ENCODE results near the gene SYNE2. TPM values are rescaled to one million over a fixed set of nuclear protein-coding genes. Genes with fewer than 3 reads are reported as not detected.

The SYNE2 gene
- total and polyA plus RNA-seq, 2 of the 8 experiments (the other 6 are each of a cell fraction or from before 2014, with no cell fraction given) = 32.6 to 46.1 TPM

DNA sequence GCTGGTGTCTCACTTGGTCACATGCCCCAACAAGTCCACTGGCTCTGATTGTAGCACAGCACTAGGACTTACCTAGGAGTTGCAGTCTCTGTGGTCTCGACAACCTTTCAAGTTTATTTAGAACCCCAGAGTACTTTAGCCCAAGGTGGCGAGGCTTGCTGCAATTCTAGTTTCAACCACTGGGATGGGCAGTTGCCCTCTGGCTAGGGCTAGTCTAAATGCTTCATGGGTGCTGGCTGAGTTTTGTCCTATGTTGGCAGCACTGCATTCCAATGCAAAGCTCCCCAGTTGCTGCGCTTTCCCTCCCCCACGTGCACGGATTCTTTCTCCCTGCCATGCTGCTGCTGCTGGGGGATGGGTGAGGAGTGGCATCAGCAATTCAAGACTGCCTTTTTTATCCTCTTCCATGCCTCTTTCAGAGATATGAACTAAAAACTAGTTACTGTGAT is 207.9 kb downstream of the SYNE2 start:
- 31% methylated on average over 5 of the region's 5 CpGs; no CpG with 5 or more reads in 1 of the 2 experiments for WGBS, 2 experiments (ENCODE audit: extremely low coverage in 1 of 2, insufficient coverage in 1 of 2, insufficient read length in 1 of 2, insufficient replicate concordance in 2 of 2, low coverage in 1 of 2, low lambda C conversion rate in 2 of 2, missing lambda C conversion rate in 1 of 2)
- TF ChIP-seq RAD21 (IDR thresholded peaks at IDR 0.05 in 1 of 2, conservative IDR thresholded peaks at IDR 0.05 in 1 of 2; ENCODE audit: low read depth in 2 of 2, low read length in 2 of 2) (peak; percentile 81 to 84), KDM1A (IDR thresholded peaks at IDR 0.05; ENCODE audit: borderline replicate concordance, low read length) (no peak), NANOG (IDR thresholded peaks at IDR 0.05; ENCODE audit: insufficient read depth, low read depth, low read length, poor library complexity, severe bottlenecking) (no peak), TEAD4 (IDR thresholded peaks at IDR 0.05; ENCODE audit: low read depth, low read length) (peak; percentile 96), POLR2AphosphoS5 (IDR thresholded peaks at IDR 0.05; ENCODE audit: low read depth, low read length) (peak; percentile 56; the same call in 1 of the 2 replicates), ASH2L (IDR thresholded peaks at IDR 0.05; ENCODE audit: low read length) (peak; percentile 100), JUND (IDR thresholded peaks at IDR 0.05; ENCODE audit: low read length) (no peak), EGR1 (IDR thresholded peaks at IDR 0.05; ENCODE audit: borderline replicate concordance, low read depth, low read length) (no peak), CREB1 (IDR thresholded peaks at IDR 0.05) (peak; percentile 28; the same call in 1 of the 2 replicates), KDM5A (IDR thresholded peaks at IDR 0.05; ENCODE audit: low read length) (no peak), MAX (IDR thresholded peaks at IDR 0.05) (peak; percentile 98)
- TF ChIP-seq, protein P1, sequence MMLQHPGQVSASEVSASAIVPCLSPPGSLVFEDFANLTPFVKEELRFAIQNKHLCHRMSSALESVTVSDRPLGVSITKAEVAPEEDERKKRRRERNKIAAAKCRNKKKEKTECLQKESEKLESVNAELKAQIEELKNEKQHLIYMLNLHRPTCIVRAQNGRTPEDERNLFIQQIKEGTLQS (IDR thresholded peaks at IDR 0.05; ENCODE audit: insufficient read depth, low read depth, low read length) = no peak

More for the DNA sequence above, 207.9 kb downstream of the SYNE2 start:
- Histone ChIP-seq H4K5ac (ENCODE audit: insufficient read length, low read depth, low read length) (peak overlapping the region; percentile 8), H3K4ac (replicated peaks; ENCODE audit: insufficient read length, low read depth, low read length) (no peak overlapping the region), H2BK12ac (ENCODE audit: low read depth, low read length) (peak overlapping the region; percentile 94), H3K79me1 (ENCODE audit: low read depth, low read length) (no peaks in the 10 kb centered on the region), H3K4me3 (ENCODE audit: extremely low read depth in 1 of 4, insufficient read depth in 2 of 4, low read depth in 3 of 4, low read length in 4 of 4) (peak overlapping the region in 1 of 4 experiments; percentile 5; a peak in 1 of 8 replicates), H3K14ac (ENCODE audit: insufficient read length) (no peak overlapping the region), H3K56ac (replicated peaks; ENCODE audit: insufficient read length, low read depth, low read length) (no peak overlapping the region), H2BK15ac (ENCODE audit: low read length) (no peak overlapping the region), H3K4me2 (ENCODE audit: insufficient read depth in 1 of 2, low read depth in 2 of 2, low read length in 2 of 2) (peak overlapping the region in 1 of 2 experiments; percentile 5; a peak in 1 of 4 replicates), H2BK20ac (ENCODE audit: low read length) (no peak overlapping the region), H2BK120ac (replicated peaks; ENCODE audit: low read depth, low read length) (no peak overlapping the region), H3K18ac (ENCODE audit: extremely low read depth, low read length) (peak overlapping the region; percentile 89), H3K4me1 (replicated peaks in 1 of 4; ENCODE audit: control insufficient read depth in 3 of 4, insufficient read depth in 4 of 4, low read length in 3 of 4) (peaks cover 0 to 12% (median 5%) of the 10 kb centered on the region in 4 experiments; a peak in 3 of 7 replicates), H4K8ac (ENCODE audit: extremely low read depth, insufficient read depth, low read length) (no peak overlapping the region), H3K27ac (ENCODE audit: low read depth, low read length) (peak overlapping the region; percentile 57), H3K9ac (replicated peaks in 1 of 4; ENCODE audit: extremely low read depth in 1 of 4, low read depth in 3 of 4, low read length in 3 of 4) (no peak overlapping the region; a peak in 1 of 7 replicates), H4K91ac (replicated peaks; ENCODE audit: insufficient read length, low read length) (no peak overlapping the region), H4K20me1 (replicated peaks in 1 of 2; ENCODE audit: control insufficient read depth in 1 of 2, insufficient read depth in 2 of 2, low read length in 2 of 2) (no peaks in the 10 kb centered on the region), H3K36me3 (ENCODE audit: control insufficient read depth in 2 of 4, insufficient read depth in 4 of 4, low read length in 3 of 4) (peaks cover 0 to 11% (median 1%) of the 10 kb centered on the region in 4 experiments; a peak in 3 of 8 replicates), H3K9me3 (ENCODE audit: insufficient read depth in 2 of 2, low read depth in 1 of 2, low read length in 1 of 2) (no peaks in the 10 kb centered on the region), H3K27me3 (replicated peaks in 1 of 4; ENCODE audit: control insufficient read depth in 3 of 4, extremely low read depth in 1 of 4, insufficient read depth in 3 of 4, low read length in 3 of 4) (no peaks in the 10 kb centered on the region), H2BK5ac (ENCODE audit: low read depth, low read length) (peak overlapping the region; percentile 93), H2AFZ (ENCODE audit: low read length) (0 out of 2 replicates have a peak overlapping the region, but pooled peaks have one; percentile 22), H3K23me2 (ENCODE audit: low read depth, low read length) (no peaks in the 10 kb centered on the region), H2AK5ac (ENCODE audit: low read depth, low read length) (0 out of 2 replicates have a peak overlapping the region, but pooled peaks have one; percentile 91), H3K79me2 (ENCODE audit: control insufficient read depth in 1 of 2, insufficient read depth in 2 of 2, low read length in 2 of 2) (no peaks in the 10 kb centered on the region), H3K23ac (ENCODE audit: insufficient read length) (no peak overlapping the region)
- peak; percentile 82 to 85 for DNase-seq (ENCODE audit: low read depth in 1 of 2, low spot score in 2 of 2)
- POLR2A ChIA-PET (ENCODE audit: partially characterized antibody) = interaction anchor here (0.6 to 1.4 kb wide), 3 partner anchors 10 to 54 kb away, joined by 3 read pairs; no protein-coding TSS in a partner anchor
- CTCF ChIA-PET (ENCODE audit: partially characterized antibody) = interaction anchor here (0.6 to 1.8 kb wide), 23 partner anchors 13 to 673 kb away, joined by 3 to 11 read pairs (median 4); no protein-coding TSS in a partner anchor
- peak; percentile 98 for FAIRE-seq

Data from H1 (cell line).